GM21737 (cell line): ENCODE results near the gene AFDN.

Source experiments
- ATAC-seq: cut with Tn5 transposase; IDR thresholded peaks from one replicate; pipeline ENCODE4 v1.9.1; 2021; ENCODE audit warnings: mild to moderate bottlenecking, moderate library complexity; ENCODE audit not compliant: unreplicated experiment

The AFDN gene, protein sequence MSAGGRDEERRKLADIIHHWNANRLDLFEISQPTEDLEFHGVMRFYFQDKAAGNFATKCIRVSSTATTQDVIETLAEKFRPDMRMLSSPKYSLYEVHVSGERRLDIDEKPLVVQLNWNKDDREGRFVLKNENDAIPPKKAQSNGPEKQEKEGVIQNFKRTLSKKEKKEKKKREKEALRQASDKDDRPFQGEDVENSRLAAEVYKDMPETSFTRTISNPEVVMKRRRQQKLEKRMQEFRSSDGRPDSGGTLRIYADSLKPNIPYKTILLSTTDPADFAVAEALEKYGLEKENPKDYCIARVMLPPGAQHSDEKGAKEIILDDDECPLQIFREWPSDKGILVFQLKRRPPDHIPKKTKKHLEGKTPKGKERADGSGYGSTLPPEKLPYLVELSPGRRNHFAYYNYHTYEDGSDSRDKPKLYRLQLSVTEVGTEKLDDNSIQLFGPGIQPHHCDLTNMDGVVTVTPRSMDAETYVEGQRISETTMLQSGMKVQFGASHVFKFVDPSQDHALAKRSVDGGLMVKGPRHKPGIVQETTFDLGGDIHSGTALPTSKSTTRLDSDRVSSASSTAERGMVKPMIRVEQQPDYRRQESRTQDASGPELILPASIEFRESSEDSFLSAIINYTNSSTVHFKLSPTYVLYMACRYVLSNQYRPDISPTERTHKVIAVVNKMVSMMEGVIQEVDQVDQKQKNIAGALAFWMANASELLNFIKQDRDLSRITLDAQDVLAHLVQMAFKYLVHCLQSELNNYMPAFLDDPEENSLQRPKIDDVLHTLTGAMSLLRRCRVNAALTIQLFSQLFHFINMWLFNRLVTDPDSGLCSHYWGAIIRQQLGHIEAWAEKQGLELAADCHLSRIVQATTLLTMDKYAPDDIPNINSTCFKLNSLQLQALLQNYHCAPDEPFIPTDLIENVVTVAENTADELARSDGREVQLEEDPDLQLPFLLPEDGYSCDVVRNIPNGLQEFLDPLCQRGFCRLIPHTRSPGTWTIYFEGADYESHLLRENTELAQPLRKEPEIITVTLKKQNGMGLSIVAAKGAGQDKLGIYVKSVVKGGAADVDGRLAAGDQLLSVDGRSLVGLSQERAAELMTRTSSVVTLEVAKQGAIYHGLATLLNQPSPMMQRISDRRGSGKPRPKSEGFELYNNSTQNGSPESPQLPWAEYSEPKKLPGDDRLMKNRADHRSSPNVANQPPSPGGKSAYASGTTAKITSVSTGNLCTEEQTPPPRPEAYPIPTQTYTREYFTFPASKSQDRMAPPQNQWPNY (N-terminal part only)

DNA sequence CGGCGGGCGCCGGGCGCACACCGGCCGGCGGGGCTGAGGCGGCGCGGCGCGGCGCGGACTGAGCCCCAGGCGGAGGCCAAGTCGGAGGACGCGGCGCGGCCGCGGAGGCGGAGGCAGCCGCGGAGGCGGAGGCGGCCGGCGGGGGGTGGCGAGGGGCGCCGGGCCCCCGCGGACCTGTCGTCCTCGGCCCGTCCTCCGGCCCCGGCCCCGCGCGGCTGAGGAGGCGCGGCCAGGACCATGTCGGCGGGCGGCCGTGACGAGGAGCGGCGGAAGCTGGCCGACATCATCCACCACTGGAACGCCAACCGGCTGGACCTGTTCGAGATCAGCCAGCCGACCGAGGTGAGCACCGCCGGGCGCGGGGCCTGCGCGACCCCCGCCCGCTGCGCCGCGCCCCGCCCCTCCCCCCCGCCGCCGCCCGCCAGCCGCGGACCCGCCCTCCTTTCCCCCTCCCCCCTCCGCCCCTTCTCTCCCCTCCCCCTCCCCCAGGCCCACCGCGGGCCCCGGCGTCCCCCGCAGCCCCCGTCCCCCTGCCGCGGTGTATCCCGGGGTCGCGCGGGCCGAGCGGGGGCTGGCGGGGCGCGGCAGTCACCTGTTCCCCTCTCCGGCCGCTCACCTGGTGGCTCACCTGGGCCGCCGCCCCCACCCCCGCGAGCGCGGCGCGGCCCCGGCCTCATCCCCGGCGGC is at the start of gene AFDN:
Gene AFDN, plus strand, starts transcription at position 16 of the 687 bp plus-strand sequence. Its CDS starts 222 bp downstream, at position 238.
- peak; percentile 31 for ATAC-seq

DNA sequence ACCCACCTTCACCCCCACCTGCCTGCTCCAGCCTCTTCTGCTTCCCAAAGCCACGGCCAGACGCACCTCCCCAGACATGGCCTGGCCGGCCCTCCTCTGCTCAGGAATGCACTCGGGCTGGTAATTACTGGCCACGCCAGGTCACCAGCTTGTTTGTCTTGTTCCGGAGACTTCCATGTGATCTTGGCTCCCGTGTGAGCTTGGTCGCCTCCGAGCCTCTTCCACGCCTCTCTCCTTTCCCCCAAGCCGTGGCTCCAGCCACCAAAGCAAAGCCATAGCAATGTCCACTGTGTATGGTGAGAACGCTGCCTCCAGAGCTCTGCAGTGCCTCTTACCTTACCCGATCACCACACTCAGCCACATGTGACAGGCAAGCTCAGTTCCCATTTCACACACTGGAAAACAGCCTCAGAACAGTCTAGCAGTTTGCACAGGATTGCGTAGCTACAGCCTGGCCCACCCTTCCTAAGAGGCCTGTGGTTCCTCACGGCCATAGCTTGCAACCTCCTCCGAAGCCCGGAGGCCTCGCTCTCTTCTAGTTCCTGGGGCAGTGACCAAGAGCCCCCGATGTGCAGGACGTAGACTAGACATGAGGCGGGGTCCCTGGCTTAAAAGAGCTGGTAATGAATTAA is 48.1 kb upstream of the AFDN start:
- no peak for ATAC-seq

DNA sequence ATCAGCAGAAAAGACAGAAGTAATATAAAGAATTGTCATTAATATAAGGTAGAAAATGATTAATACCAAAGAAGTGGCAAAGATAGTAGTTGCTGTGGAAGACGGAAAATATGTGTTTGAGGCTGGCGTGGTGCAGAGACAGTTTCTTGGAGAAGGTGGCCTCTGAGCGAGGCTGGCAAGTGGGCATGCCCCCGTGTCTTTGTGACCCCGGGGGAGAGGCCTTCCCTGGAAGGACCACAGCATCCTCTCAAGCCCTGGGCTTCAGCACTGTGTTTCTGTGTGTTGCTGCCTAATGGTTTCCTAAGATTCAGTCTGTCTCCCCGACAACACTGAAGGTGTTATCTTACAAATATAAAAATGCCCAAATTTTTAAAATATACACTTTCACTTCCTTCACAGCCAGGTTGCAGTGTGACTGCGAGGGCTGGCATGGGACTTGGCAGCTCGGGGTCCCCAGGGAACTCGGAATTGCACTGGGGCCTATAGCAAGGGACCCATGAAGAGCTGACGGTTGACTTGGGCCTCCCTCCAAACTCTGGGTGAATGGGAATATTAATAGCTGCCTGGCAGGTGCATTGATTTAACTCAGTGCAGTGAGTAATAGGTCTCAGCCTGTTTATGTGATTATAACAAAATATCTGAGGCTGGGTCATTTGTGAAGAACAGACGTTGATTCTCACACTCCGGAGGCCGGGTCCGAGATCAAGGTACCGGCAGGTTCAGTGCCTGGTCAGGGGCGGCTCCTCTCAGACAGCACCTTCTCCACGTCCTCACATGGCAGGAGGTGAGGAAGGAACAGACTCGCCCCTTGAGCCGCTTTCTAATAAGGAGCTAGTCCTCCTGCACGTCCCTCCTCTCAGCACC is 47.4 kb upstream of the AFDN start:
- no peak for ATAC-seq

DNA sequence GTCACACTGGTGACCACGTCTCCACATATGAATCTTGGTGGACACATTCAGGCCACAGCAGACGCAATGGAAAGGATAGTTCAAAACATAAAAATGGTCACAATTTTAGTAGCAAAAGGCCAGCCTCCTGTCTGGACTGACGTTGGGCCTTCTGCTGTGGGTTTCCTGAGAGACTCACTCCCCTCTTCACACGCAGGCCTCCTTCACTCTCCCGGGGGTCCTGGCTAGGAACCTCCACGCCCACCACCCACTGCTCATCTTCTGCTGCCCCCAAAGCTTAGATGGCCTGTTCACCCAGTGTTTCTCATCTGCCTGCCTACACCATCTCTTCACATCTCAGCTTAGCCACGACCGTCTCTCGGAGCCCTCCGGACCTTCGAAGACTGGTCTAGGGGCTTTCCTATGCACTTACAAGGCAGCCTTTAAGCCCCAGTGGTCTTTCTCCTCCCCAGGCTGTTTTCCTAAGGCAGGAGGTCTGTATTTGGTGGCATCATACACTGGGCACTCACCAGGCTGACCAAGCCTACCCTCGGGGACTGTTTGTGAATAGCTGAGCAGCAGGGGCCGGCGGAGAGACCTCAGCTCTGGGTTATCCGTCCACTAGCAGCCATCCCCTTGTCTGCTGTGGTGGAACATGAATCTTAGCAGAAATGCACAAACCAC is 46.6 kb upstream of the AFDN start:
- ATAC-seq, result no peak

DNA sequence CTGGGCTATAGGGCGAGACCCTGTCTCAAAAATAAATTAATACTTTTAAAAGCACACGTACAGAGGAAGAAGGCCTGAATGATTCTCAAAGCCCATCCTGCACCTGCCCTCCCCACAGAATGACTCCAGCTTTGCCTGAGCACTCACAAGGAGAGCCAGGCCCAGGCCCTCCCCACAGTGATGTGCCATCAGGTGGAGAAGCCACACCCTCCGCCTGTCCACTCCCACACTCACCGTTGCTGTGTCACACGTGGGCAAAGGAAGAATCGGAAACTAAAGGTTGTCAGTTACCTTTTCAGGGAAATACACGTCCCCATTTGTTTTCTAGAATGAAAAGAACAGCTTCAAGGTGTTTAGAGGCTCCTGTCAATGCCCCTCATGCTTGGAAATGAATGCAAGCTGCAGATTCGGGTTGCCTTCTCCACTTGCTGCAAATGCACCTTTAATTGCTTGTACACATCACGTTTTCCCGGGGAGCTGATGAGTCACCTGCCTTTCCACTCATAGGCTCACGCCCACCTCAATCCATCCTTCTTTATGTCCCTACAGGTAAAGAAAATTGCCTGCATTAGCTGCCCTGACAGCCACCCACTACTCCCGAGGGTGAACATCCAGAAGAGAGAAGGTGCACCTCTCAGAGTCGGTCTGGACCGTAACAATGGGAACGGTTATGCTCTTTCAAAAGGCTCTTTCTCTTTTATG is 45.5 kb upstream of the AFDN start:
- no peak for ATAC-seq

DNA sequence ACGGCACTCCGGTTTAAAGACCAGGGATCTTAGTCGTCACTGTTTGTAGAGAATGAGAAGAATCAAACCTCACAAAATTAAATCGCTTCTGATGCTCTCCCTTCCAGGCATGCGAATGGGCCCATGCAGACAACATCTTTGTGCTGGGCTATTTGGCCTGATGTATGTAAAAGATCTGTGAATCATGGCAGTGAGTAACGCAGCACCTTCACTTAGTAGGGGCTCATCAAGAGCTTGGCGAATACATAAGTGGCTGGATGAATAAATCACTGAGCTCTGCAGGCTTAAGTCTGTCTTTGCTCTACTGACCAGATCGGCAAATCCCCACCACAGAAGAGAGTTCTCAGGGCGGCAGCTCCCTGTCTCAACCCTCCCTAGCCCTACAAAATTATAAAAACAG is 44.8 kb upstream of the AFDN start:
- ATAC-seq, result no peak

DNA sequence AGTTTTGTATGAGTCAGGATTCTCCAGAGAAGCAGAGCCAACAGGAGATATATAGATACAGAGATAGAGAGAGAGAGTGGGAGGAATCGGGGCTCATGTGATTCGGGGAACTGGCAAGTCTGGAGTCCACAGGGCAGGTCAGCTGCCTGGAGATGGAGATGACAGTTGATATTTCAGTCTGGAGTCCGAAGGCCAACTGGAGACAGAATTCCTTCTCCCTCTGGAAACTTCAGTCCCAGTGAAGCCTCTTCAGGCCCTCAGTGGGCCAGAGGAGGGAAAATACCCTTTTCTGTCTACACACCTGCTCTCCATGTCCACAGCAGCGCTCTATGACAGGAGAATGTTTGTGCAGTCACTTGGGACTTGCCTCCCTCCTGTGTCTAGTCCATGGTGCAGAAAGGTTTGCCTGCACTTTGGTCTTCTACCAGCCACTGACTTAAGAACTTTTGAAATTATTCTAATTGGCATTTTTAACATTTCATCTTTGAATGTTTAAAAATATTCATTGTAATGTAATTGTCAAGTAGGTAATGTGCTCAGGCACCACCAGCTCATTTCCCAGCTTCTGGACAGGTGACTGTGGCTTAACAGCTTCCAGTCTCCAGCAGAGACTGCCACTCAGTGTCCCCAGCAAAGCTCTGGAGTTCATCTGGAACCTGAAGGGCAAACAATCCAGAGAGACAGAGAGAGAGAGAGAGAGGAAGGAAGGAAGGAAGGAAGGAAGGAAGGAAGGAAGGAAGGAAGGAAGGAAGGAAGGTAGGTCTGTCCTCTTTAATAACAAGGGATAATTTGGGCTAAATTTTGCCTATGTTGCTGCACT is 43.8 kb upstream of the AFDN start:
- ATAC-seq, result no peak

DNA sequence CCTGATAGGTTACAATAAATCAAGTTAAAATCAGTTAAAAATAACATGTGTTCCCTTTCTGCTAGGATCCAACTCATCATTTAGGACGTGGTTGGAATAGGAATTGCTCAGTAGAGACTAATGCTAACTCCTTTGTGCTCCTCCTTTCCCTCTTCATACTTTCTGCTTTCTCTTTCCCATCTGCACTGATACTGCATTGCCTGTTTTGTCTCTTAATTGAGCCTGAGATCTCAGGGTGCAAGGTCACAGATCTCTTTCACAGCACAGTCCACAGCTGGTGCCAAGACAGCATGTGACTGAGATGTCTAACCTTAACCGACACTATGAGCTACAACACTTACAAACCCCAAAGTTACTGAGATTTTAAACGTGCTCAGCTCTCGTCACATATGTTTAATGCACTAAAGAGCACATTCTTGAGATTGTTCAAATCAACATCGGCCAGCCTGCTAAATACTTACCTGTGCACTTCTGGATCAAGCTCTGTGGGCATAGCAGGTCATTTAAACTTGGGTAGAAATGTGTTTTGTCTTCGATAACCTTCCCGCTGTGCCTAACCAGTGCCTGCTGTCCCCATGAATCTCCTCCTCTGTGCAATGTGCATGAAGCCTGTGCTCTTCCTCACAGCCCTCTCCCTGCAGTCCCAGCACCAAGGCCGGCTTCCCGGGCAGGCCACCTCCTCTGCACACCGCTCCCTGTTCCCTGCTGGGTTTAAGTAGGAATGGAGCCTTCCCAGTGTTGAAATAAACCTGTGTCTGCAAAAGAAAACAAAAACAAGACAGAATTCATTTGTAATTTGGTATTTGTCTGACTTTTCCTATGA is 39.6 kb upstream of the AFDN start:
- ATAC-seq, result no peak

DNA sequence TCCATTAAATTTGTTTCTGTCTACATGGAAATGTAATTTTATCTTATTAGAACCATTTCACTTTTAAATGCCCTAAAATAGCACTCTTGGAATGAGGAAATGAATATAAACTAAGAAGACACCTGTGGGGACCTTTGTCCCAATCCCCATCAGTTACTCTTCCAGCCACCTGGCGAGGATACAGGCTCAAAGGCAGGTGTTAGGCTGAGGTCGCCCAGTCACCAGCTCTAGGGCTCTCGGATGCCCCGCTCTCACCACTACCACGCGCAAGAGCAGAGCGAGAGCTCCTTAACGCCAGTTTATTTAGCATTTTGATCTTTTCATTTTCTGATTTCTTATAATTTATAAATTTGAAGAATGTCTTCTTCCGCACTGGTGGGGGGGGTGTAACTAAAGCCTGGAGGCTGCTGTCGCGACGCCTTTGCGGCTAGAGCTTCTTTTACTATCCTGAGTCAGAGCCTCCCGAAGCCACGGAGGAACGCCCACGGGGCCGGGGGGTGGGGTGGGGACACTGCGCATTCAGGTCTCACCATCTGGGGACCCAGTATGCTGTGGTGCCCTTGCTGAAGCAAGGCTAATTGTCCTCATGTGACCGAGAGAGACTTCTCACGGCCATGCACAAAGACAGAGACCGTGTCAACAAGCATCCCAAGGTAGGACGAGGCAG is 38.7 kb upstream of the AFDN start:
- no peak for ATAC-seq

DNA sequence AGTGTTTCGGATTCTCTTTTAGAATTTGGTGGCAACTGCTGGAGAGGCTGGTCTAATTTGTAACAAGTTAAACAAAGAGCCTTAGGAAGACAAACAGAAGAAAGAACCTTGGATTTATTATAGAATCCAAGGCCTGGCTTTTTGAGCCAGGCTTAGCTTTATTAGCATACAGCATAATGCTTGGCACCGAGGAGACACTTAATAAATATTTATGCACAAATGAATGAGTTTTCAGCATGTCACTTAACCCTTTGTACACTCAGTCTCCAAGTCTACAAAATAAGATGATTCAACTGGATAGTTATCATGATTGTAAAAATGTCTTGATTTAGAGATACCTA is 38.2 kb upstream of the AFDN start:
- ATAC-seq, result no peak

DNA sequence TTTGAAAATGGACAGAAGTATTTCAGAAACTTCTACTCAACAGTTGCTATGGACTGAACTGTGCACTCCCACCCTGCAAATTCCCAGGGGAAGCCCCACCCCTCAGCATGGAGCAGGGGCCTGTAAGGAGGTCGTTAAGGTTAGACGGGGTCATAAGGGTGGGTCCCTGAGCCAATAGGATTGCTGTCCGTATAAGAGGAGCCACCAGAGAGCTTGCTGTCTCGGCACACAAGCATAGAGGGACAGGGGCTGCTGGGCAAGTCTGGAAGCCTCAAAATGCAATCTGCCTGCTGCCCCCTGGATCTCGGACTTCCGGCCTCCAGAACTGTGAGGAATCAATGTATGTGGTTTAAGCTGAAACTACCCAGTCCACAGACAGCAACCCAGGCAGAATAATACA is 37.4 kb upstream of the AFDN start:
- ATAC-seq, result no peak

DNA sequence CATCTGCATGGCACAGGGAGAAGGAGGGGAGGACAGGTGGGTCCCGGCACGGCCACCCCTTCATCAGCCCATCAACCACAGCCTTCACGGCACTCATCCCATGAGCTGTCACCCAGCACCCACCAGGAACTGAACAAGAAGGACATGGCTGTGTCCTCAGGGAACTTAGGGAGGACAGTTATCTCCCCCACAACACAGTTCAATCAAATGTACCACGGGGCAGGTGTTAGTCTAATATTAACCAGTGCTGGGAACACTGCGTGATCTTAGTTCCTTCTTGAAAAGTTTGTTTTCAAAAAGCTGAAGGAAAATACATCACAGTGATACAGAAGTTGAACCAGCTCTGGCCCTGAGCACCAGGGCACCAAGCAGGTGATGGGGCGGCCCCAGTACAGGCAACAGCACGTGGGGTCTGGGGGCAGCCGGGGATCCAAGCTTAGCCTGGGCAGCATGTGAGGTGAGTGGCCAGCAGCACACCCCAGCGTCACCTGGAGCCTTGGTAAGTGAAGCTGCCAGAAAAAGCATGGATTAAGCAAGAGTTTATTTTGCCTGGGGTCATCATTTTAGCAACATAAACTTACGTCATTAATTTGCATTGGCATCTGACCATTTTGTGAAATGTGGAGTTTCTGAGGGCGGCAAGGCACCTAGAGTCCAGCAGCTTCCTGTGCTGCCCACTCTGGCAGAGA is 35.5 kb upstream of the AFDN start:
- ATAC-seq, result no peak

DNA sequence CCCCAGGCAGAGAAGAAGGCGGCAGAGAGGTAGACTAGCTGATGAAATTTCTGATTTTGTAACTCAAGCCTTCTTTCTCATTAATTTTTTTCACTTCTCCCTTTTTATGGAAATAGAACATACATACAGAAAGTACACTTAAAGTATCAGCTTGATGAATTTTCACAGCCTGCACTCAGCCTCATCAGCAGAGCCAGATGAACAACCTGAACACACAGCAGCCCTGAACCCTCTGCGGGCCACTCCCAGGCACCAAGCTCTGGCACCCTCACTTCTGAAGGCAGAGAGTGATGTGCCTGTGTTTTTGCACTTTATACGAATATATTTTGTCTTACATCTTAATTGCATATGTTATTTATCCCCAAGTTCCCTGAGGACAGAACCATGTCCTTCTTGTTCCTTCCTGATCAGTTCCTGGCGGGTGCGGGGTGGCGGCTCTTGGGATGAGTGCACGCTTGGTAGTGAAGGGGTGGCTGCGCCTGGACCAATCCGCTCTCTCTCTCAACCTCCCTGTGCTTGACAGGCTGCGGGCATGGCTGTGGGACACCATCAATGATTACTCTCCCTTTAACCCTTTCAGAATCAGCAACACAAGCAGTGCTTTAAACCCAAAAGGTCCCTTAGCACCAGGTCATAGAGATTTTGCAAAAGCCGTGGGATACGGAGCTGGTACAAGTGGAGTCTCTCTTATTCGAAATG is 34.8 kb upstream of the AFDN start:
- no peak for ATAC-seq

DNA sequence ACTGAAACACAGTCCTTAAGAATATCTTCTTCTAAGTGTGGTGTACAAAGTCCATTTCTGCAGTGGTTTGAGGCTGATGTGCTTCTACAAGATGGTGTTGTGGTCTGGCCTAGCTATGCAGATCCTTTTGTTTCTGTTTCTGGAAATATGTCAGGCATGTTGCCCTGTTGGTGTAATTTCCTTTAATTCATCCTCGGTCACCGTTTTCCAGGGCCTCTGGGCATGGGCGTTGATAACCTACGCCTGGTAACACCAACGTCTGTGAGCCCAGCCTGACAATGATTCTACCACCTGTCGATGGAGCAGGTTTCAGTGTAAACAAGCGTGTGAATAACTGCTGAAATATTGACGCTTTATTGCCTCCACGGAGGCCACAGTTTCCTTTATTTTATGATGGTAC is 33.3 kb upstream of the AFDN start:
- no peak for ATAC-seq
